Skeletal muscle cell (primary cell): Measurements from ENCODE around the gene TMEM176A.

ENCODE experiments used
- DNase-seq: peaks from one replicate; pipeline ENCODE4 v3.0.0-alpha.2; 2010; ENCODE audit warnings: low read depth
- H3K4me3 ChIP-seq: 2 replicates; pipeline ENCODE4 v1.5.1; 2011; ENCODE audit warnings: low read depth, mild to moderate bottlenecking, control low read depth, low read length, moderate library complexity

TMEM176A gene

GRCh38 chr7:150787321-150788281 lies 13.0 kb upstream of the TMEM176A start:
- DNase-seq: no peak

GRCh38 chr7:150788474-150789269 lies 11.9 kb upstream of the TMEM176A start:
- H3K4me3 ChIP-seq: no peak overlapping the region
- peak; percentile 92 for DNase-seq

More at GRCh38 chr7:150787321-150788281, 13.0 kb upstream of the TMEM176A start:
- no peak overlapping the region for H3K4me3 ChIP-seq

DNA sequence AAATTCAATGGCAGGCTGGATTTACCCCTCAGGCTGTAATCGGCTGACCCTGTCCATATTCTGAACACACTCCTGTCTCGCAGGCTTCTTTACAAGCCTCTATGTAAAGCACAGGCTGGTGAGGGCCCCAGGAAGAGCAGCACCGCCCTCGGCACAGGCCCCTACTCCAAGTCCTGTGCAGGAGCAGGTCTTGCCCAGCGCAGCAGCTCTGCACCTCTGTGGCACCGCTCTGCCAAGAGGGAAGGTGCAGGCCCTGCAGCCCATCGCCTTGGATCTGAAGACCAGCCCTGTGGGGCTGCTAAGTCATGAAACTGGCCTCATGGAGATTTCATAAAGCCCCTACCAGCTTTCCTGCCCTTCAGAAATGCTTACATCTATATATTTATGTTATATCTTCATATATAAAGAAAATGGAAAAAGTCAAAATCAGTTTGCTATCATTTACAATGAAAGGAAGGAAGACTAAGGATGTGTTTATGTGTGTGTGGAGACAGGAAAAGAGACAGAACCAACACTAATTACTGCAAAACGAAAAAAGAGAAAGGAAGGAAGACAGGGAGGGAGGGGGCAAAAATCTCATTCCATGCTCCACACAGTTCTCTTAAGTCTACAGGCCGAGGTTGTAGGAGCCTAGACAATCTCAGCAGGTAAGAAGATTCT lies 10.0 kb upstream of the TMEM176A start:
- H3K4me3 ChIP-seq: no peak overlapping the region
- DNase-seq: no peak

GRCh38 chr7:150791304-150791703 lies 9.3 kb upstream of the TMEM176A start:
- no peak for DNase-seq
- no peak overlapping the region for H3K4me3 ChIP-seq

- no peak overlapping the region for H3K4me3 ChIP-seq
- no peak for DNase-seq
Observed at GRCh38 chr7:150791746-150792452, 8.7 kb upstream of the TMEM176A start.

GRCh38 chr7:150793569-150794238 lies 6.9 kb upstream of the TMEM176A start:
- DNase-seq: no peak
- no peak overlapping the region for H3K4me3 ChIP-seq

- no peak overlapping the region for H3K4me3 ChIP-seq
- DNase-seq: no peak
Observed at GRCh38 chr7:150797661-150798060, 2.9 kb upstream of the TMEM176A start.

DNA sequence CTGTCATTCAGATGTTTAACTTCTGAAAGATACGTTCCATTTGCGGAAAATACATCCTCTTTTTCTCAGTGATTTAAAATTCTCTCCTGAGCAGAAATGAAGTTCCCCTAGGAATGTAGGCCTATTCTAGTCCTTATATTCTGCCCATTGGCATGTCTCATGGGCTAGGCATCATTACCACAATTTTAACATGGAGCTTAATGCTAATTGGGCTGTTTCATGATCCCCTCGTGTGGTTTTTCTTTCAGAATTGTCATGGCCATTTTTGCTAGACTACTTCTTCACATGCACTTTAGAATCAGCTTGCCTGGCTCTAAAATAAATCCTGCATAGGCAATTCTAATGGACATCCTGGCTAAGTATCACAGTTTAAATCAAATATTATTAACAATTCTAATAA lies 1.4 kb upstream of the TMEM176A start:
- no peak for DNase-seq
- no peak overlapping the region for H3K4me3 ChIP-seq

- peak within 1 kb of the TSS; percentile 47 for H3K4me3 ChIP-seq
- no peak for DNase-seq
Observed at GRCh38 chr7:150799741-150800580, 608 bp upstream of the TMEM176A start, which contains the start of gene TMEM176B. TMEM176B (minus strand) TSS chr7:150800364; CDS start chr7:150796569, 3,795 bp downstream.

DNA sequence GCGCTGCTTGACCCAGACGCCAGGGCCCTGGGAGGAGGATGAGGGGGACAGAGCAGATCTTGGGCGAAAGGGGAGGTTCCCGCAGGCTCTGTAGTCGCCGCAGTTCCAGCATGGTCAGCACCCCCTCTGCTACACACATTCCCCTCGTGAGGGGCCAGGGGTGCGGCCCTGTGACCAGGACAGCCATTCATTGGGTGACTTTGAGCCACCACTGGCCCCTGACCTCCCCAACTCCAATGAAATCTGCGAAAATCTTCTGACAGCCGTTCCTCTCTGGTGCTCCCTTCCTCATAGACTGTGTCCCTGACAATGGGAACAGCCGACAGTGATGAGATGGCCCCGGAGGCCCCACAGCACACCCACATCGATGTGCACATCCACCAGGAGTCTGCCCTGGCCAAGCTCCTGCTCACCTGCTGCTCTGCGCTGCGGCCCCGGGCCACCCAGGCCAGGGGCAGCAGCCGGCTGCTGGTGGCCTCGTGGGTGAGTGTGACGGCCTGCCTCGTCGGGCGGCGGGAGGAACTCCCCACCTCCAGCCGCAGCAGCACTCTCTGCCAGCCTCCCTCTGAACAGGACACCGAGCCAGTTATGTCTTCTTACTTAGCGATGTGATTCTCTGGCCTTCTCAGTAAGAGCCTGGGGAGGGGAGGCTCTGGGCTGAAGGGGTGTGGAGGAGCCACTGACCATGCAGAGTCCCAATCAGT lies 825 bp downstream of the TMEM176A start:
- peak overlapping the region; percentile 47 for H3K4me3 ChIP-seq
- no peak for DNase-seq

DNA sequence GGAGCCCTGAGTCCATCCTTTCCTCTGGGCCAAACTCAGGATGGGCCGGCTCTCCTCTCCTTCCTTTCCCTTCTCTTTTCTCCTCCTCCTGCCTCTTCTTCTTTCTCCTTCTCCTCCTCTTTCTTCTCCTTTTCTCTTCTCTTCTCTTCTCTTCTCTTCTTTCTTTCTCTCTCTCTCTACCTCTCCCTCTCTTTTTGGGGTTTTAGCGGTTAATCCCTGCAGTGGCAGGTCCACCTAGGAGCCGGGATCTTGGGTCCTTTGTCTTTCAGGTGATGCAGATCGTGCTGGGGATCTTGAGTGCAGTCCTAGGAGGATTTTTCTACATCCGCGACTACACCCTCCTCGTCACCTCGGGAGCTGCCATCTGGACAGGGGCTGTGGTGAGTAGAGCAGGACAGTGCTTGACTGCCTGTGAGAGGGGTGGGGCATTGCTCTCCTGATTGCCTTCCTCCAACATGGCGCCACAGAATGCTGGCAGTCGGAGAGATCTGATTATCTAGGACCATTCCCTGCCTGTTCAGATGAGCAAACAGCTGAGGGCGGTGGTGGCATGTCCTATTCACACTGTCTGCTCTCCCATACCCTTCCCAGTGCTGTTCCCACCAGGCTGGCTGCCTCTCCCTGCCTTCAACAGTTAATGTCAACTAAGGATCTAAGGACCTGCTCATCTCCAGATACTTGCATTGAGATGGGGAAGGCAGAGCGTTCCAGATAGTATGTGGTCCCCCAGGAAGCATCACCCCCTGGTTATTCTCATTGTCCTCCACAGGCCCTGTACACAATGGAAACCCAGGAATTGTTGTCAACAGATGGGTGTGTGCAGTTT lies 1.6 kb downstream of the TMEM176A start:
- DNase-seq: no peak
- no peak overlapping the region for H3K4me3 ChIP-seq

- no peak overlapping the region for H3K4me3 ChIP-seq
- DNase-seq: no peak
Observed at GRCh38 chr7:150803161-150803860, 2.7 kb downstream of the TMEM176A start.

DNA sequence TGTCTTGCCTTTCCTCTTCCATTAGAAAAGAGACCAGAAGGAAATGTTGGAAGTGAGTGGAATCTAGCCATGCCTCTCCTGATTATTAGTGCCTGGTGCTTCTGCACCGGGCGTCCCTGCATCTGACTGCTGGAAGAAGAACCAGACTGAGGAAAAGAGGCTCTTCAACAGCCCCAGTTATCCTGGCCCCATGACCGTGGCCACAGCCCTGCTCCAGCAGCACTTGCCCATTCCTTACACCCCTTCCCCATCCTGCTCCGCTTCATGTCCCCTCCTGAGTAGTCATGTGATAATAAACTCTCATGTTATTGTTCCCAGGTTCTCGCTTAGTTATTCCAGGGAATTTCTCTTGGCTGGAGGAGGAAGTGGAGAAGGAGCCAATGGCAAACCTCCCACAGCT lies 4.2 kb downstream of the TMEM176A start:
- DNase-seq: no peak
- no peak overlapping the region for H3K4me3 ChIP-seq

- no peak for DNase-seq
- H3K4me3 ChIP-seq: no peak overlapping the region
Observed at GRCh38 chr7:150805864-150806263, 5.3 kb downstream of the TMEM176A start.

DNA sequence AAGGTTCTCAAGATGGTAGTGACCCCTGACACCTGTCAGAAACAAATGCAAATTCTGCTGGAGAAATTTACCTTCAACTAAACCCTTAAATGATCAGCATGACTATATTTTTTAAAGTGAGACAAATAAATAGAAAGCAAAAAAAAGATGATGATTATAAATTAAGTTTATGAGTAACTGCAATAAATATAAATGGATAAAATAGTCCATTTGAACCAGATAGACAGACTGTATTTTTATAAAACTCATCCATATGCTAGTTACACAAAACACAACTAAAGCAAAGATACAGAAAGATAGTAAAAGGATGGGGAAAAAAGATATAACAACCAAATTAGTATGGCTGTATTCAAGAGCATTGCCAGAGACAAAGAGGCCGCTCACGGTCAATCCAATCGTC lies 5.9 kb downstream of the TMEM176A start:
- H3K4me3 ChIP-seq: no peak overlapping the region
- no peak for DNase-seq

DNA sequence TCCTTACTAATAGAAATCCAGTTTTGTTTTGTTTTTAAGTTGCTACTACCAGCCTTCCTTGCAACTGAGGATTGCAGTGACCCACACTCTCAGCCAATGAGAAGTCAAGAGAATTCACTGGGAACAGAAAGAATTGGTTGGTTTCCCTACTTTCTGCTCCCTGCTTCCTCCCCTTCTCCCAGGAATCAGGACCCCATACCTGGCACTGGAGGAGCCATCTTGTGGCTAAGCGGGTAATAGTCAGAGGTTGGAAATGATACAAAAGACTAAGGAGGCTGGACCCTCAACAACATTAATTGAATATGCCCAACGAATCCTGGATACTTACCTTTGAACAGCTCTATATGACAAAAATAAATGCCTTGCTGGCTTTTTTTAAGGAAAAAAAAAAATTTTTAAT lies 6.3 kb downstream of the TMEM176A start:
- no peak overlapping the region for H3K4me3 ChIP-seq
- no peak for DNase-seq
